ENCODE data around the gene C16orf78.

The C16orf78 gene

DNA sequence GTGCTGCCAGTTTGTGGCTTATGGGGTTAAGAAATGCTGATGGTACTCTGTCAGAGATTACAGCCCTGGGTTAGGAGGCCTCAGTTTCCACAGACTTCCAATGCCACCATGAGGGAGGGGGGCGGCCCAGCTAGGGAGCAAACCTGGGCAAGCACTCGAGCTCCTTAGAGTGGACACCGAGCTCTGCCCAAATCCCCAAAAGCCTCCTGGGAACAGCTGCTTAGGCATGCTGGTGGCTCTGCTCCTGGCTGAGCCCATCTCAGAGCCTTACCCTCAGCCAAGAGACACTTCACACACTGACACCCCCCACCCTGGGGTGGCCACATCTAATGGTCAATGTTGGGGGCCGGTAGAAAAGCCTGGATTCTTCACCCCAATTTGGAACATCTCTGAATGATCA is 66.1 kb downstream of the C16orf78 start:
- no peak for DNase-seq (ENCODE audit: extremely low read depth, insufficient read length)
- Histone ChIP-seq H3K27me3 (replicated peaks; ENCODE audit: control insufficient read depth, insufficient read depth, low read length) (no peaks in the 10 kb centered on the region), H3K36me3 (ENCODE audit: control insufficient read depth, insufficient read depth, low read length) (no peaks in the 10 kb centered on the region), H3K4me3 (replicated peaks; ENCODE audit: low read depth, low read length) (no peak overlapping the region)
- no peak for TF ChIP-seq CTCF (IDR thresholded peaks at IDR 0.05; ENCODE audit: insufficient read depth, low read length, poor library complexity, severe bottlenecking)

- Histone ChIP-seq H3K4me3 (replicated peaks; ENCODE audit: low read depth, low read length) (no peak overlapping the region), H3K27me3 (replicated peaks; ENCODE audit: control insufficient read depth, insufficient read depth, low read length) (no peaks in the 10 kb centered on the region), H3K36me3 (ENCODE audit: control insufficient read depth, insufficient read depth, low read length) (no peaks in the 10 kb centered on the region)
- TF ChIP-seq CTCF (IDR thresholded peaks at IDR 0.05; ENCODE audit: insufficient read depth, low read length, poor library complexity, severe bottlenecking), result peak; percentile 37
- no peak for DNase-seq (ENCODE audit: extremely low read depth, insufficient read length)
Measured at GRCh38 chr16:49440156-49441065, 66.8 kb downstream of the C16orf78 start.

DNA sequence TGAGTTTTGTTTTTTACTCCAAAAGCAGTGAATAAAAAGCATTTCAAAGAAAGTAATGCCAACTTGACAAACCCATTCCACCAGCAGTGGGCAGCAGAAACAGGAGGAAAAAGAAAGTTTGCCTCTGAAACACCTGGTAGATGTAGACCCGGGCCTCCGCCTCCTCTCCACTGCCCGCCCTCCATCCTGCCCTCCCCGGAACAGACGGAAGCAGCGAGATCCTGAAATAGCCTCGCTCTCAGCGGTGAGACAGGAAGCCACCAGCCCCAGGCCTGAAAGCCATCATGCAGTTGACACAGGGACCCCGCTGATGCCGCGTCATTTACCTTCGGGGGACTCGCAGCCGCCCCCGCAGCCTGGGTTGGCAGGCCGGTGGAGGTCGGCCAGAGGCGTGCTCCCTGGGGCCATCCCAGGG is 67.8 kb downstream of the C16orf78 start:
- TF ChIP-seq CTCF (IDR thresholded peaks at IDR 0.05; ENCODE audit: insufficient read depth, low read length, poor library complexity, severe bottlenecking), result peak; percentile 69
- Histone ChIP-seq H3K36me3 (ENCODE audit: control insufficient read depth, insufficient read depth, low read length) (no peaks in the 10 kb centered on the region), H3K4me3 (replicated peaks; ENCODE audit: low read depth, low read length) (peak overlapping the region; percentile 28; the same call in 1 of the 2 replicates), H3K27me3 (replicated peaks; ENCODE audit: control insufficient read depth, insufficient read depth, low read length) (no peaks in the 10 kb centered on the region)
- DNase-seq (ENCODE audit: extremely low read depth, insufficient read length), result peak; percentile 84

DNA sequence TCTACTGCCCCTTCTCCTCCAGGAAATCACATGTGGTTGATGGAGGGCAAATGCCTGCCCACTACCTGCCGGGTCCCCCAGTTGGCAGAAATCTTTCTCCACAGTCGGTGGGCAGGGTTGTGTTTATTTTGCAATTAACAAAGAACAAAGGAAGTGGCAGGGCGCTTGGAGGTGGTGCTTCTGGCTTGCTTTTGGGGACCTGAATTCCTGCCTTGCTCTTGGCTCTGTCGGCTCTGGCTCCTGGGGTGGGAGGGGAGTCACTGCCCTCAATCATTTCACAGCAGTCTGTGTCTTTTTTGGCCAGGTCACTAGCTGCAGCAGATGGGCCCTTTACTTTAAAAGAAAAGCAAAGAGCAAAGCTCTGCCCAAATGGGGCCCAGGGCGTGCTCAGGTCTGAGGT is 69.2 kb downstream of the C16orf78 start:
- H3K36me3 ChIP-seq (ENCODE audit: control insufficient read depth, insufficient read depth, low read length), result no peaks in the 10 kb centered on the region
- no peak overlapping the region for H3K4me3 ChIP-seq (replicated peaks; ENCODE audit: low read depth, low read length)
- no peak for TF ChIP-seq CTCF (IDR thresholded peaks at IDR 0.05; ENCODE audit: insufficient read depth, low read length, poor library complexity, severe bottlenecking)
- H3K27me3 ChIP-seq (replicated peaks; ENCODE audit: control insufficient read depth, insufficient read depth, low read length), result no peaks in the 10 kb centered on the region
- DNase-seq (ENCODE audit: extremely low read depth, insufficient read length), result no peak

- H3K4me3 ChIP-seq (replicated peaks; ENCODE audit: low read depth, low read length), result no peak overlapping the region
- no peak for DNase-seq (ENCODE audit: extremely low read depth, insufficient read length)
- H3K36me3 ChIP-seq (ENCODE audit: control insufficient read depth, insufficient read depth, low read length), result no peaks in the 10 kb centered on the region
- TF ChIP-seq CTCF (IDR thresholded peaks at IDR 0.05; ENCODE audit: insufficient read depth, low read length, poor library complexity, severe bottlenecking), result no peak
- H3K27me3 ChIP-seq (replicated peaks; ENCODE audit: control insufficient read depth, insufficient read depth, low read length), result no peaks in the 10 kb centered on the region
Measured at GRCh38 chr16:49443576-49443975, 70.0 kb downstream of the C16orf78 start.

Data from GM06990 (cell line).